ENCODE data around the gene KIF20B. TPM values are rescaled to one million over a fixed set of nuclear protein-coding genes. Genes with fewer than 3 reads are reported as not detected.
"Not testable (repeated sequence)": the region's sequence is repeated elsewhere in the genome, so short reads cannot be mapped to it uniquely, and the experiment has no call there.

The KIF20B gene
- total and polyA plus RNA-seq, 4 experiments from 2014 or later = 8.0 to 21.4 (median 18.3) TPM

DNA sequence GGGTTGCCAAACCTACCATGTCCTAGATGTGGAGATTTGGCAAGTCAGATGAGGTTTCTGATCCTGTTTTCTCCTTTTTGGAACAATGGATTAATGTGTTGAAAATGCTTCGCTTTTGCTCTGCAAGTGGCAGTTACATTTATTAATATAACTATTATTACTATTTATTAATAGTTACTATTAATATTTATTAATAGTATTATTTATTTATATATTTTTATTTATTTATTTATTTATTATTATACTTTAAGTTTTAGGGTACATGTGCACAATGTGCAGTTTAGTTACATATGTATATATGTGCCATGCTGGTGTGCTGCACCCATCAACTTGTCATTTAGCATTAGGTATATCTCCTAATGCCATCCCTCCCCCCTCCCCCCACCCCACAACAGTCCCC is 62.3 kb downstream of the KIF20B start:
- H3K27me3 ChIP-seq (ENCODE audit: insufficient read depth, low read length); intact Hi-C loops (cut with micrococcal nuclease); H3K4me3 ChIP-seq (ENCODE audit: low read length in 2 of 2); H3K36me3 ChIP-seq (ENCODE audit: insufficient read depth, low read length); POLR2A ChIA-PET (ENCODE audit: partially characterized antibody); H3K4me1 ChIP-seq (ENCODE audit: insufficient read depth, low read length); CTCF ChIA-PET (ENCODE audit: partially characterized antibody); H3K9me3 Mint-ChIP-seq; H3K27me3 Mint-ChIP-seq; H3K27ac ChIP-seq (ENCODE audit: low read depth, low read length); DNase-seq; H3K27ac Mint-ChIP-seq; H3K4me1 Mint-ChIP-seq; H3K9me3 ChIP-seq (ENCODE audit: control insufficient read depth in 1 of 2, low read length in 2 of 2); H3K4me3 Mint-ChIP-seq: not testable (repeated sequence)
- peaks cover 61 to 67% of the 10 kb centered on the region in 2 donors for H3K36me3 Mint-ChIP-seq

DNA sequence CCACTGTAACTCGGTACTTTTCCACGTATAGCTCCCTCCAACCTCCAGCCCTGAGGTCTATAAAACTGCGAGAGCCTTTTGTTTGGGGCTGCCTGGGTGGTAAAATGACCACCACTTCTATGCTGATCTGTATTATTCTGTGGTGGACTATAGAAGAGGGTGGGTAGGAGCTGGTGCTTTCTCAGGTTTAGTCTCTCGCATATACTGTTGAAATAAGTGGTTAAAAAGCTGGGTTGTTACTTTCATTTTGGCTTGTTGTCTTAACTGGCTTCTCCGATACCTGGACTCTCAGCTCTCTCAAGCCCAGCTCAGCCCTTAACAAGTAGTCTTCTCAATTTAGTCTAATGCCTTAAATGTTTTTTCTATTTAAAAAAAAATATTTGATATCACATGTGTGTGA is 70.3 kb downstream of the KIF20B start:
- no peaks in the 10 kb centered on the region for H3K9me3 Mint-ChIP-seq
- no peak overlapping the region for H3K27ac Mint-ChIP-seq
- ChIA-PET CTCF (ENCODE audit: partially characterized antibody) (no interaction called here), POLR2A (ENCODE audit: partially characterized antibody) (no interaction called here)
- H3K4me1 Mint-ChIP-seq = no peaks in the 10 kb centered on the region
- no peak overlapping the region for H3K4me3 ChIP-seq (ENCODE audit: low read length in 2 of 2)
- H3K9me3 ChIP-seq (ENCODE audit: control insufficient read depth in 1 of 2, low read length in 2 of 2) = no peaks in the 10 kb centered on the region
- H3K36me3 Mint-ChIP-seq = peaks cover 43 to 49% of the 10 kb centered on the region in 2 donors
- no peak overlapping the region for H3K27ac ChIP-seq (ENCODE audit: low read depth, low read length)
- intact Hi-C loops (cut with micrococcal nuclease) = no loop called here
- H3K36me3 ChIP-seq (ENCODE audit: insufficient read depth, low read length) = peaks cover 6% of the 10 kb centered on the region
- H3K4me1 ChIP-seq (ENCODE audit: insufficient read depth, low read length) = no peaks in the 10 kb centered on the region
- no peaks in the 10 kb centered on the region for H3K27me3 Mint-ChIP-seq
- no peak for DNase-seq
- H3K4me3 Mint-ChIP-seq = no peak overlapping the region
- no peaks in the 10 kb centered on the region for H3K27me3 ChIP-seq (ENCODE audit: insufficient read depth, low read length)

DNA sequence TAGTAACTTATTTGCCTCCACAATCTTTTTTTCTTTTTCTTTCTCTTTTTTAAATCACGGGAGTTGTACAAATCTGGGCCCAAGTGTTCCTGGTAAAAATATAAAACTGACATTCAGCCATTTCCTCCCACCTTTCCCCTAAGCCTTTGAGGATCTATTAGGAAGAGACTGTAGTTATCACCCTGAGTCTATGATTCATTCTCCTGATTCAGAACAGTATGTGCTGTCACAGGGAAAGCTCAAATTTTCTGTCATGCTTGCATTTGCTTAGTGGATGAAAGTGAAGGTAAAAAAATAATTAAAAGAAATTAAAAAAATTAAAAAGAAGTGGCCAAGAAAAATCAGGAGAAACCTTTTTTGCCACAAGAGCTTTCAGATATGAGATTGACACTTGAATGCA is 71.7 kb downstream of the KIF20B start:
- Mint-ChIP-seq H3K27me3 (no peaks in the 10 kb centered on the region), H3K4me3 (no peak overlapping the region), H3K4me1 (no peaks in the 10 kb centered on the region), H3K9me3 (no peaks in the 10 kb centered on the region), H3K27ac (no peak overlapping the region), H3K36me3 (peaks cover 38 to 56% of the 10 kb centered on the region in 2 donors)
- DNase-seq = no peak
- Histone ChIP-seq H3K9me3 (ENCODE audit: control insufficient read depth in 1 of 2, low read length in 2 of 2) (no peaks in the 10 kb centered on the region), H3K4me3 (ENCODE audit: low read length in 2 of 2) (no peak overlapping the region), H3K4me1 (ENCODE audit: insufficient read depth, low read length) (no peaks in the 10 kb centered on the region), H3K27me3 (ENCODE audit: insufficient read depth, low read length) (no peaks in the 10 kb centered on the region), H3K27ac (ENCODE audit: low read depth, low read length) (no peak overlapping the region), H3K36me3 (ENCODE audit: insufficient read depth, low read length) (peaks cover 6% of the 10 kb centered on the region)
- ChIA-PET CTCF (ENCODE audit: partially characterized antibody) (no interaction called here), POLR2A (ENCODE audit: partially characterized antibody) (no interaction called here)
- intact Hi-C loops (cut with micrococcal nuclease) = no loop called here

DNA sequence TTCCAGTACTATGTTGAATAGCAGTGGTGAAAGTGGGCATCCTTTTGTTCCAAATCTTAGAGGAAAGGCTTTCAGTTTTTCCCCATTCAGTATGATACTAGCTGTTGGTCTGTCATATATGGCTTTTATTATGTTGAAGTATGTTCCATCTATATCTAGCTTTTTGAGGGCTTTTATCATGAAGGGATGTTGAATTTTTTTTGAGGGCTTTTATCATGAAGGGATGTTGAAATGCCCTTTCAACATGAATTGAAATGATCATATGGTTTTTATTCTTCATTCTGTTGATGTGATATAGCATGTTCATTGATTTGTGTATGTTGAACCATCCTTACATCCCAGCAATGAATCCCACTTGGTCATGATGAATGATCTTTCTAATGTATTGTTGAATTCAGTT is 75.3 kb downstream of the KIF20B start:
- no peak overlapping the region for H3K4me3 Mint-ChIP-seq
- H3K27me3 Mint-ChIP-seq = no peaks in the 10 kb centered on the region
- intact Hi-C loops (cut with micrococcal nuclease) = no loop called here
- peaks cover 19 to 47% of the 10 kb centered on the region in 2 donors for H3K36me3 Mint-ChIP-seq
- H3K9me3 Mint-ChIP-seq = no peaks in the 10 kb centered on the region
- no peaks in the 10 kb centered on the region for H3K27me3 ChIP-seq (ENCODE audit: insufficient read depth, low read length)
- ChIA-PET POLR2A (ENCODE audit: partially characterized antibody) (no interaction called here), CTCF (ENCODE audit: partially characterized antibody) (no interaction called here)
- no peak overlapping the region for H3K27ac ChIP-seq (ENCODE audit: low read depth, low read length)
- H3K36me3 ChIP-seq (ENCODE audit: insufficient read depth, low read length) = peaks cover 6% of the 10 kb centered on the region
- H3K27ac Mint-ChIP-seq = no peak overlapping the region
- no peak for DNase-seq
- no peak overlapping the region for H3K4me3 ChIP-seq (ENCODE audit: low read length in 2 of 2)
- no peaks in the 10 kb centered on the region for H3K4me1 Mint-ChIP-seq
- H3K9me3 ChIP-seq (ENCODE audit: control insufficient read depth in 1 of 2, low read length in 2 of 2) = no peaks in the 10 kb centered on the region
- H3K4me1 ChIP-seq (ENCODE audit: insufficient read depth, low read length) = no peaks in the 10 kb centered on the region

DNA sequence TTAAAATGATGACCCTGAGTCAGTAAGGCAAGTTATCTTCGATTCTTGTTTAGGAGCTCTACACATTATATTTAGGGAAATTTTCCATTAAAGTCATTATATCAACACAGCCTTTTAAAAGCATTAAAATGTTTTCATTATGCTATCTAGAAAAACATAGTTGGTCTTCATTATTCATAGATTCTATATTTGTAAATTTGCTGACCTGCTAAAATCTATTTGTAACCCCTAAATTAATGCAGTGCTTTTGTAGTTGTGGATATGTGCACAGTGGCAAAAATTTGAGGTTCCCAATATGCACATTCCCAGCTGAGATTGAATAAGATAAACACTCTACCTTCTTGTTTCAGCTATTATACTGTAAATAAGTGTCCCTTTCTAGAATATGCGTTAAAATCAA is 81.1 kb downstream of the KIF20B start:
- Histone ChIP-seq H3K27me3 (ENCODE audit: insufficient read depth, low read length) (no peaks in the 10 kb centered on the region), H3K4me1 (ENCODE audit: insufficient read depth, low read length) (no peaks in the 10 kb centered on the region), H3K9me3 (ENCODE audit: control insufficient read depth in 1 of 2, low read length in 2 of 2) (no peaks in the 10 kb centered on the region), H3K4me3 (ENCODE audit: low read length in 2 of 2) (no peak overlapping the region), H3K27ac (ENCODE audit: low read depth, low read length) (no peak overlapping the region), H3K36me3 (ENCODE audit: insufficient read depth, low read length) (peaks cover 6% of the 10 kb centered on the region)
- Mint-ChIP-seq H3K4me3 (no peak overlapping the region), H3K27ac (no peak overlapping the region), H3K4me1 (no peaks in the 10 kb centered on the region), H3K9me3 (no peaks in the 10 kb centered on the region), H3K27me3 (no peaks in the 10 kb centered on the region), H3K36me3 (peaks cover 0 to 15% of the 10 kb centered on the region in 2 donors)
- POLR2A ChIA-PET (ENCODE audit: partially characterized antibody) = interaction anchor here (0.6 kb wide), 1 partner anchor 181 kb away, joined by 3 read pairs; no protein-coding TSS in a partner anchor
- DNase-seq = no peak
- intact Hi-C loops (cut with micrococcal nuclease) = no loop called here
- CTCF ChIA-PET (ENCODE audit: partially characterized antibody) = no interaction called here

DNA sequence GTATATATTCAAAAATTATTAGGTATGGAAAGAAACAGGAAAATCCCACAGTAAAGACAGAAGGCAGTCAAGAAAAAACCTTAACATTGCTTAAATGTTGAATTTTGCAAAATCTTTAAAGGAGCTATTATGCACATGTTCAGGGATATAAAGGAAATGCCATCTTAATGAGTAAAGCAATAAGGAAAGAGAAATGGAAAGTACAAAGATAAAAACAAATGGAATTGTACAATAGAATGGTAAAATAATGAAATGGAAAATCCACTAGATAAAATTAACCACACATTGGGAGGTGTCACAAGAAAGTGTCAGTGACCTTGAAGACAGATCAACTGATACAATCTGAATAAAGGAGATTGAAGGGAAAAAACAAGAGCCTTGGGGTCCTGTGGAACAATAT is 82.0 kb downstream of the KIF20B start:
- Mint-ChIP-seq H3K4me3 (no peak overlapping the region), H3K27ac (no peak overlapping the region), H3K4me1 (no peaks in the 10 kb centered on the region), H3K36me3 (peaks cover 0 to 9% of the 10 kb centered on the region in 2 donors), H3K9me3 (no peaks in the 10 kb centered on the region), H3K27me3 (peaks cover 0 to 1% of the 10 kb centered on the region in 2 donors)
- intact Hi-C loops (cut with micrococcal nuclease) = no loop called here
- no peak for DNase-seq
- Histone ChIP-seq H3K36me3 (ENCODE audit: insufficient read depth, low read length) (peaks cover 6% of the 10 kb centered on the region), H3K9me3 (ENCODE audit: control insufficient read depth in 1 of 2, low read length in 2 of 2) (no peaks in the 10 kb centered on the region), H3K27ac (ENCODE audit: low read depth, low read length) (no peak overlapping the region), H3K4me3 (ENCODE audit: low read length in 2 of 2) (no peak overlapping the region), H3K27me3 (ENCODE audit: insufficient read depth, low read length) (no peaks in the 10 kb centered on the region), H3K4me1 (ENCODE audit: insufficient read depth, low read length) (no peaks in the 10 kb centered on the region)
- ChIA-PET POLR2A (ENCODE audit: partially characterized antibody) (no interaction called here), CTCF (ENCODE audit: partially characterized antibody) (no interaction called here)

GRCh38 chr10:89785095-89785494 is 83.7 kb downstream of the KIF20B start:
- no peaks in the 10 kb centered on the region for H3K4me1 ChIP-seq (ENCODE audit: insufficient read depth, low read length)
- peaks cover 5% of the 10 kb centered on the region for H3K36me3 ChIP-seq (ENCODE audit: insufficient read depth, low read length)
- H3K4me1 Mint-ChIP-seq = peaks cover 0 to 5% (median 0%) of the 10 kb centered on the region in 4 donors
- no peak overlapping the region for H3K27ac Mint-ChIP-seq
- CTCF ChIA-PET (ENCODE audit: partially characterized antibody) = no interaction called here
- H3K4me3 Mint-ChIP-seq = no peak overlapping the region
- H3K4me3 ChIP-seq (ENCODE audit: low read length in 2 of 2) = no peak overlapping the region
- H3K27ac ChIP-seq (ENCODE audit: low read depth, low read length) = no peak overlapping the region
- H3K27me3 ChIP-seq (ENCODE audit: insufficient read depth, low read length) = no peaks in the 10 kb centered on the region
- H3K9me3 ChIP-seq (ENCODE audit: control insufficient read depth in 1 of 2, low read length in 2 of 2) = no peaks in the 10 kb centered on the region
- DNase-seq = no peak
- H3K36me3 Mint-ChIP-seq = peaks cover 0 to under 1% of the 10 kb centered on the region in 2 donors
- POLR2A ChIA-PET (ENCODE audit: partially characterized antibody) = no interaction called here
- H3K9me3 Mint-ChIP-seq = no peaks in the 10 kb centered on the region
- intact Hi-C loops (cut with micrococcal nuclease) = no loop called here
- peaks cover 0 to 5% of the 10 kb centered on the region in 2 donors for H3K27me3 Mint-ChIP-seq

DNA sequence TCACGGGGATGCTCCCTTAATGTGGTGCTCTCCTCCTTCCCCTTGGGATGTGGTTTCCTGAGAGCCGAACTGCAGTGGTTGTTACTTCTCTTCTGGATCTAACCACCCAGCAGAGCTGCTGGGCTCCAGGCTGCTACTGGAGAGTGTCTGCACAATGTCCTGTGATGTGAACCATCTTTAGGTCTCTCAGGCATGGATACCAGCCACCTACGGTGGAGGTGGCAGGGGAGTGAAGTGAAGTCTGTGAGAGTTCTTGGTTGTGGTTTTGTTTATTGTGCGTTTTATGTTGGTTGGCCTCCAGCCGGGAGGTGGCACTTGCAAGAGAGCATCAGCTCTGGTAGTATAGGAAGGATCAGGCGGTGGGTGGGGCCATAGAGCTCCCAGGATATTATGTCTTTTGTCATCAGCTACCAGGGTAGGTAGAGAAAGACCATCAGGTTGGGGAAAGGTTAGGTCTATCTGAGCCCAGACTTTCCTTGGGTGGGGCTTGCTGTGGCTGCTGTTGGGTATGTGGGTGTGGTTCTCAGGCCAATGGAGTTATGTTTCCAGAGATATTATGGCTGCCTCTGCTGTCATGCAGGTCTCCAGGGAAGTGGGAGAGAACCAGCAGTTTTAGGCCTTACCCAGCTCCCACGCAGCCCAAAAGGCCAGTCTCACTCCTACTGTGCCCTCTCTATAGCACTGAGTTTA is 87.9 kb downstream of the KIF20B start:
- intact Hi-C loops (cut with micrococcal nuclease) = no loop called here
- H3K27me3 Mint-ChIP-seq = peaks cover 7% of the 10 kb centered on the region in 2 donors
- H3K27ac Mint-ChIP-seq = no peak overlapping the region
- H3K27me3 ChIP-seq (ENCODE audit: insufficient read depth, low read length) = no peaks in the 10 kb centered on the region
- H3K9me3 ChIP-seq (ENCODE audit: control insufficient read depth in 1 of 2, low read length in 2 of 2) = no peaks in the 10 kb centered on the region
- ChIA-PET CTCF (ENCODE audit: partially characterized antibody) (no interaction called here), POLR2A (ENCODE audit: partially characterized antibody) (no interaction called here)
- H3K4me1 Mint-ChIP-seq = peaks cover 0 to 5% (median 0%) of the 10 kb centered on the region in 4 donors
- H3K4me3 ChIP-seq (ENCODE audit: low read length in 2 of 2) = no peak overlapping the region
- no peak for DNase-seq
- H3K36me3 Mint-ChIP-seq = no peaks in the 10 kb centered on the region
- no peaks in the 10 kb centered on the region for H3K4me1 ChIP-seq (ENCODE audit: insufficient read depth, low read length)
- no peak overlapping the region for H3K4me3 Mint-ChIP-seq
- no peaks in the 10 kb centered on the region for H3K36me3 ChIP-seq (ENCODE audit: insufficient read depth, low read length)
- no peaks in the 10 kb centered on the region for H3K9me3 Mint-ChIP-seq
- no peak overlapping the region for H3K27ac ChIP-seq (ENCODE audit: low read depth, low read length)
